Sigmoid colon (tissue), 7 donors: Measurements from ENCODE around the gene ARL5A. TPM values are rescaled to one million over a fixed set of nuclear protein-coding genes. Genes with fewer than 3 reads are reported as not detected.

Experiments used
- DNase-seq: peaks from one replicate; pipeline ENCODE4 v3.0.0-alpha.2; 2019
- H3K27ac ChIP-seq, 4 donors: fragments of 200-600 bp; sonication (generic); one replicate each; pipeline ENCODE4 v1.5.1; 2016 to 2019; ENCODE audit warnings: mild to moderate bottlenecking in 1 of 4
- H3K27me3 ChIP-seq, 3 donors: fragments of 200-600 bp; sonication (generic); one replicate each; pipeline ENCODE4 v1.5.1; 2019; ENCODE audit warnings: mild to moderate bottlenecking in 1 of 3
- H3K36me3 ChIP-seq, 4 donors: fragments of 200-600 bp; sonication (generic); one replicate each; pipeline ENCODE4 v1.5.1; 2016 to 2019
- H3K4me1 ChIP-seq, 4 donors: fragments of 200-600 bp; sonication (generic); one replicate each; pipeline ENCODE4 v1.5.1; 2017 to 2019
- H3K4me3 ChIP-seq, 4 donors: fragments of 200-600 bp; sonication (generic); one replicate each; pipeline ENCODE4 v1.5.1; 2017 to 2019; ENCODE audit warnings: mild to moderate bottlenecking in 2 of 4, moderate library complexity in 1 of 4
- H3K9me3 ChIP-seq, 4 donors: fragments of 200-600 bp in 3 of 4; sonication (generic) in 3 of 4; one replicate each; pipeline versions ENCODE4 v1.5.1 to v1.6.1; 2013 to 2019
- CTCF ChIP-seq, 4 experiments: fragments of 450-650 bp in 3 of 4; fragments of 200-600 bp in 1 of 4; IDR thresholded peaks; one replicate each; pipeline ENCODE4 v1.5.1; 2016 to 2019; ENCODE audit warnings: antibody characterized with exemption in 4 of 4, mild to moderate bottlenecking in 3 of 4, moderate library complexity in 2 of 4
- EP300 ChIP-seq, 4 donors: sonication (generic); formaldehyde crosslinking; IDR thresholded peaks; one replicate each; pipeline ENCODE4 v1.6.1; 2017; ENCODE audit warnings: antibody characterized with exemption in 4 of 4
- POLR2A ChIP-seq, 2 donors: fragments of 450-650 bp; IDR thresholded peaks; one replicate each; pipeline ENCODE4 v1.6.1; 2016; ENCODE audit warnings: antibody characterized with exemption in 2 of 2, mild to moderate bottlenecking in 2 of 2, moderate library complexity in 2 of 2
- POLR2AphosphoS5 ChIP-seq, 4 donors: sonication (generic); formaldehyde crosslinking; IDR thresholded peaks; one replicate each; pipeline ENCODE4 v1.6.1; 2017; ENCODE audit warnings: antibody characterized with exemption in 4 of 4
- WGBS, 2 donors: extraction: QIAGEN DNeasy Blood & Tissue Kit; methylation state at CpG; one replicate each; pipeline ENCODE4 v1.1.7; 2013; 5-methylcytosine and 5-hydroxymethylcytosine counted together
- intact Hi-C: fragments of 100-400 bp; cut with DNase I; formaldehyde crosslinking; loops from one replicate; pipeline ENCODE4 v1.15.1; 2023
- polyA plus RNA-seq, 3 donors: library from polyadenylated mRNA; stranded (reverse); fragments of 200-250 nt; gene quantifications; one replicate each; pipeline ENCODE4 v1.2.3, GENCODE V29; 2013
- total RNA-seq, 4 donors: library from RNA; depleted of rRNA; stranded (reverse); fragments of >200 nt; gene quantifications; one replicate each; pipeline ENCODE4 v1.1.0, GENCODE V29; 2016
- donor health status: healthy with polysubstance abuse.
- donor health status: Bipolar disorder and iron deficiency.
- donor health status: healthy.

The ARL5A gene
- total and polyA plus RNA-seq, 7 donors: 12.7 to 46.4 (median 41.3) TPM

GRCh38 chr2:151783133-151783520, 45.1 kb downstream of the ARL5A start:
- Histone ChIP-seq H3K9me3 (peaks cover 0 to 3% (median 0%) of the 10 kb centered on the region in 4 donors), H3K36me3 (peaks cover 0 to 18% (median 3%) of the 10 kb centered on the region in 4 donors), H3K4me1 (no peaks in the 10 kb centered on the region), H3K27me3 (no peaks in the 10 kb centered on the region), H3K27ac (no peak overlapping the region), H3K4me3 (no peak overlapping the region)
- TF ChIP-seq EP300 (IDR thresholded peaks at IDR 0.05) (no peak), POLR2AphosphoS5 (IDR thresholded peaks at IDR 0.05) (no peak), CTCF (IDR thresholded peaks at IDR 0.05) (no peak), POLR2A (IDR thresholded peaks at IDR 0.05) (no peak)
- WGBS, 2 donors: 97% methylated on average over 2 of the region's 2 CpGs
- intact Hi-C loops: no loop called here
- DNase-seq: no peak

DNA sequence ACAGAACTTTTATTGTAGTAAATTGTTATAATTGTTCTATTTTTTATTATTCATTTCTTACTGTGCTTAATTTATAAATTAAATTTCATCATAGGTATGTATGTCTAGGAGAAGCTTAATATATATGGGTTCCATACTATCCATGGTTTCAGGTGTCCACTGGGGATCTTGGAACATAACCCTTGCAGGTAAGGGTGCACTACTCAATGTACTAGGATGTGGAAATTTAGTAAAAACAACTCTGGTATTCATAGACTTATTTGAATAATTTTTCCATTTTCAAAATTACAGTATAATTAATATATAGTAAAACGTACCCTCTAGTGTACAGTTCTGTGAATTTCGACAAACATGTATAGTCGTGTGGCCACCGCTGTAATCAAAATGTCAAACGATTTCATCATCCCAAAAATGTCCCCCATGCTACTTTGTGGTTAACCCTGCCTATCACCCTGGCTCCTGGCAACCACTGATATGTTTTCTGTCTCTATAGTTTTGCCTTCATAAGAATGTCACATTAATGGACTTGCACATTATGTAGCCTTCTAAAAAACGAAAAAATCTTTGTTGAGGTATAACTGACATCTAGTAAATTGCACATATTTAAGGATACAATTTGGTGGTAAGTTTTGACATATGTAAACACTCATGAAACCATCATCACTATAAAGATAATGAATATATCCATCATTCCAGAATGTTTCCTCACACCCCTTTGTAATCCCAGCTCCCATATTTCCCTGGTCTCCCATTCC, 45.7 kb downstream of the ARL5A start:
- H3K36me3 ChIP-seq: peaks cover 0 to 18% (median 3%) of the 10 kb centered on the region in 4 donors

DNA sequence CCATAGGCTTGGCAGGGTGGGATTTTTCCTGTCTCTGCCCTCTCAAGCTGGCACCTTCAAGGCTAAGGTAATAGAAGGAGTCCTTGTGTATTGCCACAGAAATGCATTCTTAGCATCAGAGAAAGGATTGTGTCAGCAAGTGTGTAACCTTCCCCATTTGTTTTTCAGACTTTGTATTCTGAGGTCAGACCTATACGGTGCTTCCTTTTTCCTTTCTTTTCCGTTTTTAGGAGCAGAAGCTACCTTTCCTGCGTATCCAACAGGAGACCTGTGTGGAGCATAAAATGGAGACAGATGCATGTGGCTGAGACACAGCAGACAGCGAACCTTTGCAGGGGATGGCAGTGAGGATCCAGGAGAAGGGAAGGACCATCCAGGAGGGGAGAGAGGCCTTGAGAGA, 46.6 kb downstream of the ARL5A start:
- Histone ChIP-seq H3K9me3 (peaks cover 0 to 6% (median 0%) of the 10 kb centered on the region in 4 donors), H3K27ac (no peak overlapping the region), H3K27me3 (no peaks in the 10 kb centered on the region), H3K4me3 (no peak overlapping the region), H3K36me3 (peaks cover 0 to 18% (median 3%) of the 10 kb centered on the region in 4 donors), H3K4me1 (no peaks in the 10 kb centered on the region)
- no peak for DNase-seq
- intact Hi-C loops: no loop called here
- TF ChIP-seq POLR2A (IDR thresholded peaks at IDR 0.05): no peak
- TF ChIP-seq EP300 (IDR thresholded peaks at IDR 0.05): no peak
- no peak for TF ChIP-seq POLR2AphosphoS5 (IDR thresholded peaks at IDR 0.05)
- TF ChIP-seq CTCF (IDR thresholded peaks at IDR 0.05): no peak
- 93 to 94% methylated on average over 4 of the region's 4 CpGs for WGBS, 2 donors

More for the DNA sequence above, 45.7 kb downstream of the ARL5A start:
- Histone ChIP-seq H3K4me1 (no peaks in the 10 kb centered on the region), H3K27ac (no peak overlapping the region), H3K27me3 (no peaks in the 10 kb centered on the region), H3K4me3 (no peak overlapping the region), H3K9me3 (peaks cover 0 to 6% (median 0%) of the 10 kb centered on the region in 4 donors)
- 90 to 92% methylated on average over 6 of the region's 6 CpGs for WGBS, 2 donors
- TF ChIP-seq POLR2AphosphoS5 (IDR thresholded peaks at IDR 0.05) (no peak), EP300 (IDR thresholded peaks at IDR 0.05) (no peak), POLR2A (IDR thresholded peaks at IDR 0.05) (no peak), CTCF (IDR thresholded peaks at IDR 0.05) (no peak)
- DNase-seq: no peak
- intact Hi-C loops: no loop called here

- intact Hi-C loops: no loop called here
- DNase-seq: no peak
- H3K27ac ChIP-seq: no peak overlapping the region
- H3K36me3 ChIP-seq: peaks cover 0 to 15% (median 3%) of the 10 kb centered on the region in 4 donors
- H3K4me1 ChIP-seq: no peaks in the 10 kb centered on the region
- no peaks in the 10 kb centered on the region for H3K27me3 ChIP-seq
- peaks cover 0 to 6% (median 0%) of the 10 kb centered on the region in 4 donors for H3K9me3 ChIP-seq
- TF ChIP-seq POLR2AphosphoS5 (IDR thresholded peaks at IDR 0.05) (no peak), EP300 (IDR thresholded peaks at IDR 0.05) (no peak)
- no peak overlapping the region for H3K4me3 ChIP-seq
Measured at GRCh38 chr2:151780938-151781337, 47.3 kb downstream of the ARL5A start.

DNA sequence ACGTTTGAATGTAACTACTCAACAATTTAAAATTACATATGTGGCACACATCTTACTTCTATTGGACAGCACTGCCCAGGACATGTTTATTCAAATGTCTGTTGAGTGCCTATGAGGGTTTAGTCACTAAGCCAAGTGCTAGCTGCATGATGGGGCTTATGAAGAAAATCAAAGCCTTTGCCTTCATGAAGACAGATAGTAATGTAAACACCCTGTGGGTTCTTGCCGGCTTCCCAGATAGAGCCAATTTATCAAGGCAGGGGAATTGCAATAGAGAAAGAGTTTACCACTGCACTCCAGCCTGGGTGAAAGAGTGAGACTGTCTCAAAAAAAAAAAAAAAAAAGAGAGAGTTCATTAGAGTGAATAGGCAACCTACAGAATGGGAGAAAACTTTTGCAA, 50.3 kb downstream of the ARL5A start:
- WGBS, 2 donors: 86 to 92% methylated on average over 2 of the region's 2 CpGs
- H3K4me1 ChIP-seq: peaks cover 0 to 20% (median 13%) of the 10 kb centered on the region in 4 donors
- no peak overlapping the region for H3K4me3 ChIP-seq
- intact Hi-C loops: no loop called here
- H3K27me3 ChIP-seq: no peaks in the 10 kb centered on the region
- DNase-seq: no peak
- TF ChIP-seq POLR2A (IDR thresholded peaks at IDR 0.05) (no peak), POLR2AphosphoS5 (IDR thresholded peaks at IDR 0.05) (no peak), CTCF (IDR thresholded peaks at IDR 0.05) (no peak), EP300 (IDR thresholded peaks at IDR 0.05) (no peak)
- H3K9me3 ChIP-seq: peaks cover 0 to 6% (median 0%) of the 10 kb centered on the region in 4 donors
- peaks cover 0 to 5% (median 0%) of the 10 kb centered on the region in 4 donors for H3K36me3 ChIP-seq
- H3K27ac ChIP-seq: no peak overlapping the region
